ENCODE data around the gene ANO2. TPM values are rescaled to one million over a fixed set of nuclear protein-coding genes. Genes with fewer than 3 reads are reported as not detected.

Gene ANO2
- total RNA-seq, 4 donors from 2014 or later, result 4.0 to 17.9 (median 5.1) TPM

DNA sequence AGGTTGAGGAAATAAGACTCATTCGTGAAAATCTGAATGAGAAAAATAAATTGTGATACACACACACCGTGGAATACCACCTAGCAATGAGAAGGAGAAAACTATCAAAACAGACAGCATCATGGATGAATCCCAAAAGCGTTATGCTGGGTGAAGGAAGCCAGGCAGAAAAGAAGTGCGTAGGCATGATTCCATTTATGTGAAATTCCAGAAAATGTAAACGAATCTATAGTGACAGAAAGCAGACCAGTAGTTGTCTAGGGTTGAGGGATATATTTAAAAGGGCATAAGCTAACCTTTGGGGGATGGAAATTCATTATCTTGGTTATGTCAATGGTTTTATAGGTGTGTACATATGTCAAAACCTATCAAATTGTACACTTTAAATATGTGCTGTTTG, 42.5 kb upstream of the ANO2 start:
- peaks cover 0 to 6% (median 0%) of the 10 kb centered on the region in 4 donors for H3K4me1 ChIP-seq
- no peak for DNase-seq (ENCODE audit: extremely low spot score)
- WGBS, result 79% methylated on average over 5 of the region's 5 CpGs
- H3K36me3 ChIP-seq, result peaks cover 0 to 61% (median 5%) of the 10 kb centered on the region in 4 donors
- intact Hi-C loops (cut with DNase I), result loop anchor here (5.0 kb wide), 1 partner anchor 300 kb away; no protein-coding TSS in a partner anchor
- H3K4me3 ChIP-seq, result no peak overlapping the region
- TF ChIP-seq POLR2AphosphoS5 (IDR thresholded peaks at IDR 0.05) (no peak), EP300 (IDR thresholded peaks at IDR 0.05) (no peak), POLR2A (IDR thresholded peaks at IDR 0.05; ENCODE audit: low read depth) (no peak)
- TF ChIP-seq, protein P1, sequence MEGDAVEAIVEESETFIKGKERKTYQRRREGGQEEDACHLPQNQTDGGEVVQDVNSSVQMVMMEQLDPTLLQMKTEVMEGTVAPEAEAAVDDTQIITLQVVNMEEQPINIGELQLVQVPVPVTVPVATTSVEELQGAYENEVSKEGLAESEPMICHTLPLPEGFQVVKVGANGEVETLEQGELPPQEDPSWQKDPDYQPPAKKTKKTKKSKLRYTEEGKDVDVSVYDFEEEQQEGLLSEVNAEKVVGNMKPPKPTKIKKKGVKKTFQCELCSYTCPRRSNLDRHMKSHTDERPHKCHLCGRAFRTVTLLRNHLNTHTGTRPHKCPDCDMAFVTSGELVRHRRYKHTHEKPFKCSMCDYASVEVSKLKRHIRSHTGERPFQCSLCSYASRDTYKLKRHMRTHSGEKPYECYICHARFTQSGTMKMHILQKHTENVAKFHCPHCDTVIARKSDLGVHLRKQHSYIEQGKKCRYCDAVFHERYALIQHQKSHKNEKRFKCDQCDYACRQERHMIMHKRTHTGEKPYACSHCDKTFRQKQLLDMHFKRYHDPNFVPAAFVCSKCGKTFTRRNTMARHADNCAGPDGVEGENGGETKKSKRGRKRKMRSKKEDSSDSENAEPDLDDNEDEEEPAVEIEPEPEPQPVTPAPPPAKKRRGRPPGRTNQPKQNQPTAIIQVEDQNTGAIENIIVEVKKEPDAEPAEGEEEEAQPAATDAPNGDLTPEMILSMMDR (IDR thresholded peaks at IDR 0.05), result no peak
- H3K9me3 ChIP-seq, result no peaks in the 10 kb centered on the region
- H3K27me3 ChIP-seq, result no peaks in the 10 kb centered on the region
- H3K27ac ChIP-seq (replicated peaks in 1 of 4), result no peak overlapping the region

DNA sequence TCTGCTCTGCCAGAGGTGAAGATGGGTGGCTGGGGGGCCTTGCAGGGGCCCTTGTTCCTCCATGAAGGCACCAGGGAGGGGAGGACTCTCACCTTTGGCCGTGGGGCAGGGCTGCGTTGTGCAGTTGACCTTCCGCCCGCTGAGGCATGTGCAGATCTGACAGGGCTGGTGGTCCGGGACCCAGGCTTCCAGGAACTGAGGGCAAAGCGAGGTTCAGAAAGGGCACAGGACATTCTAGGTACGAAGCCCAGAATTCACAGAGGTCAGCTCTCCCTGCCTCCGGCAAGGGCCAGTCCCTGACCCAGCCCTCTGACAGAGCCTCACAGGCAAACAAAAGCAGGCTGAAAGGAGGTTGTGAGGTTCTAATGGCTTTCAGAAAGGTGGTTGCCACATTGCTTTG, 40.4 kb upstream of the ANO2 start:
- TF ChIP-seq, protein P1 (IDR thresholded peaks at IDR 0.05), result no peak
- TF ChIP-seq POLR2A (IDR thresholded peaks at IDR 0.05; ENCODE audit: low read depth) (no peak), POLR2AphosphoS5 (IDR thresholded peaks at IDR 0.05) (no peak), EP300 (IDR thresholded peaks at IDR 0.05) (no peak)
- 100% methylated on average over 2 of the region's 8 CpGs for WGBS
- Histone ChIP-seq H3K27me3 (no peaks in the 10 kb centered on the region), H3K9me3 (no peaks in the 10 kb centered on the region), H3K27ac (replicated peaks in 1 of 4) (no peak overlapping the region), H3K4me3 (no peak overlapping the region), H3K36me3 (peaks cover 0 to 67% (median 6%) of the 10 kb centered on the region in 4 donors), H3K4me1 (peaks cover 0 to 6% (median 0%) of the 10 kb centered on the region in 4 donors)
- intact Hi-C loops (cut with DNase I), result loop anchor here (5.0 kb wide), 1 partner anchor 302 kb away; no protein-coding TSS in a partner anchor
- no peak for DNase-seq (ENCODE audit: extremely low spot score)

- no peak overlapping the region for H3K4me3 ChIP-seq
- intact Hi-C loops (cut with DNase I), result loop anchor here (5.0 kb wide), 1 partner anchor 302 kb away; no protein-coding TSS in a partner anchor
- TF ChIP-seq POLR2AphosphoS5 (IDR thresholded peaks at IDR 0.05), result no peak
- TF ChIP-seq, protein P1 (IDR thresholded peaks at IDR 0.05), result no peak
- no peak for TF ChIP-seq POLR2A (IDR thresholded peaks at IDR 0.05; ENCODE audit: low read depth)
- no peak for TF ChIP-seq EP300 (IDR thresholded peaks at IDR 0.05)
- peaks cover 0 to 6% (median 0%) of the 10 kb centered on the region in 4 donors for H3K4me1 ChIP-seq
- no peaks in the 10 kb centered on the region for H3K27me3 ChIP-seq
- peaks cover 0 to 64% (median 7%) of the 10 kb centered on the region in 4 donors for H3K36me3 ChIP-seq
- H3K9me3 ChIP-seq, result no peaks in the 10 kb centered on the region
- WGBS, result 87% methylated on average over 9 of the region's 9 CpGs
- no peak for DNase-seq (ENCODE audit: extremely low spot score)
- H3K27ac ChIP-seq (replicated peaks in 1 of 4), result no peak overlapping the region
Measured at GRCh38 chr12:5984873-5985272, 39.8 kb upstream of the ANO2 start.

- no peak overlapping the region for H3K4me3 ChIP-seq
- WGBS, result 92% methylated on average over 4 of the region's 4 CpGs
- TF ChIP-seq EP300 (IDR thresholded peaks at IDR 0.05) (no peak), POLR2AphosphoS5 (IDR thresholded peaks at IDR 0.05) (no peak), POLR2A (IDR thresholded peaks at IDR 0.05; ENCODE audit: low read depth) (no peak)
- TF ChIP-seq, protein P1 (IDR thresholded peaks at IDR 0.05), result no peak
- H3K4me1 ChIP-seq, result peaks cover 0 to under 1% (median 0%) of the 10 kb centered on the region in 4 donors
- H3K27ac ChIP-seq (replicated peaks in 1 of 4), result no peak overlapping the region
- peaks cover 0 to 74% (median 7%) of the 10 kb centered on the region in 4 donors for H3K36me3 ChIP-seq
- no peaks in the 10 kb centered on the region for H3K27me3 ChIP-seq
- H3K9me3 ChIP-seq, result no peaks in the 10 kb centered on the region
- no peak for DNase-seq (ENCODE audit: extremely low spot score)
- intact Hi-C loops (cut with DNase I), result no loop called here
Measured at GRCh38 chr12:5982106-5982505, 37.0 kb upstream of the ANO2 start.

- no peaks in the 10 kb centered on the region for H3K27me3 ChIP-seq
- no peaks in the 10 kb centered on the region for H3K9me3 ChIP-seq
- peaks cover 0 to 21% (median 11%) of the 10 kb centered on the region in 4 donors for H3K4me1 ChIP-seq
- WGBS, result 85% methylated on average over 6 of the region's 6 CpGs
- no peak overlapping the region for H3K27ac ChIP-seq (replicated peaks in 1 of 4)
- intact Hi-C loops (cut with DNase I), result no loop called here
- no peak for DNase-seq (ENCODE audit: extremely low spot score)
- TF ChIP-seq EP300 (IDR thresholded peaks at IDR 0.05) (no peak), POLR2AphosphoS5 (IDR thresholded peaks at IDR 0.05) (no peak), POLR2A (IDR thresholded peaks at IDR 0.05; ENCODE audit: low read depth) (no peak)
- TF ChIP-seq, protein P1 (IDR thresholded peaks at IDR 0.05), result no peak
- H3K36me3 ChIP-seq, result peaks cover 0 to 89% (median 7%) of the 10 kb centered on the region in 4 donors
- H3K4me3 ChIP-seq, result no peak overlapping the region
Measured at GRCh38 chr12:5977556-5977955, 32.5 kb upstream of the ANO2 start.
